ENCODE measurements around the gene SARM1. TPM values are rescaled to one million over a fixed set of nuclear protein-coding genes. Genes with fewer than 3 reads are reported as not detected.

SARM1 gene
- total and polyA plus RNA-seq, 2 donors (not counting 3 experiments of a cell fraction or from before 2014, with no cell fraction given): 5.6 to 7.0 TPM

DNA sequence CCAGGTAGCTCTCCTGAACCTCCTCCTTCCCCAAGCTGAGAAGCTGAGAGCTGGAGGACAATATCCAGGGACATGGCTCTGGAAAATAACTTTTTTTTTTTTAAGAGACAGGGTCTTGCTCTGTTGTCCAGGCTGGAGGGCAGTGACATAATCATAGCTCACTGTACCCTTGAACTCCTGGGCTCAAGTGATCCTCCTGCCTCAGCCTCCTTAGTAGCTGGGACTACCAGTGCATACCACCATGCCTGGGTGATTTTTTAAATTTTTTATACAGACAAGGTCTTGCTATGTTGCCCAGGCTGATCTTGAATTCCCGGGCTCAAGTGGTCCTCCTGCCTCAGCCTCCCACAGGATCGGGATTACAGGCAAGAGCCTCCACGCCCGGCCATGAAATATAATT, 28.3 kb downstream of the SARM1 start:
- FAIRE-seq: no peak
- CTCF ChIA-PET: interaction anchor here (2.8 kb wide), 1 partner anchor 17 kb away, joined by 15 read pairs; no protein-coding TSS in a partner anchor
- Histone ChIP-seq H3K27me3 (ENCODE audit: control insufficient read depth in 2 of 2, insufficient read depth in 2 of 2, low read length in 2 of 2) (no peaks in the 10 kb centered on the region), H3K79me2 (ENCODE audit: control insufficient read depth, insufficient read depth, low read length) (no peaks in the 10 kb centered on the region), H3K4me1 (ENCODE audit: control insufficient read depth, extremely low read depth, insufficient read depth, low read length) (peaks cover 6% of the 10 kb centered on the region), H3K36me3 (ENCODE audit: control insufficient read depth in 2 of 2, extremely low read depth in 1 of 2, insufficient read depth in 2 of 2, low read length in 2 of 2) (no peaks in the 10 kb centered on the region), H3K4me3 (replicated peaks in 1 of 3; ENCODE audit: insufficient read depth in 1 of 3, low read depth in 1 of 3, low read length in 3 of 3) (no peak overlapping the region), H3K4me2 (ENCODE audit: insufficient read depth, low read length) (no peak overlapping the region), H3K9ac (replicated peaks; ENCODE audit: extremely low read depth, insufficient read depth, low read length) (no peak overlapping the region), H2AFZ (ENCODE audit: low read depth, low read length) (no peak overlapping the region), H4K20me1 (replicated peaks; ENCODE audit: control insufficient read depth, extremely low read depth, insufficient read depth, low read length) (no peaks in the 10 kb centered on the region), H3K9me3 (replicated peaks; ENCODE audit: control insufficient read depth, insufficient read depth, low read length) (no peaks in the 10 kb centered on the region), H3K27ac (ENCODE audit: insufficient read depth, low read depth, low read length) (no peak overlapping the region), H3K9me1 (replicated peaks; ENCODE audit: control insufficient read depth, extremely low read depth, insufficient read depth, low read length) (no peaks in the 10 kb centered on the region)
- intact Hi-C loops (cut with micrococcal nuclease): no loop called here
- POLR2A ChIA-PET: interaction anchor here (0.6 kb wide), 1 partner anchor 26 kb away, joined by 5 read pairs; no protein-coding TSS in a partner anchor
- TF ChIP-seq GATA2 (IDR thresholded peaks at IDR 0.05; ENCODE audit: insufficient read depth, insufficient read length, low read depth, low read length): no peak
- no peak for TF ChIP-seq JUN (IDR thresholded peaks at IDR 0.05; ENCODE audit: borderline replicate concordance, insufficient read depth, insufficient read length, low read depth)
- no peak for TF ChIP-seq EZH2 (IDR thresholded peaks at IDR 0.05; ENCODE audit: borderline replicate concordance, low read depth, low read length, severe bottlenecking)
- no peak for TF ChIP-seq MAX (IDR thresholded peaks at IDR 0.05; ENCODE audit: insufficient read depth, insufficient read length)
- no peak for TF ChIP-seq POLR2AphosphoS5 (IDR thresholded peaks at IDR 0.05; ENCODE audit: insufficient read depth, low read depth, low read length)
- no peak for TF ChIP-seq MYC (IDR thresholded peaks at IDR 0.05; ENCODE audit: low read depth, low read length)
- no peak for TF ChIP-seq POLR2A (IDR thresholded peaks at IDR 0.05; ENCODE audit: low read depth, low read length)
- no peak for TF ChIP-seq FOS (IDR thresholded peaks at IDR 0.05; ENCODE audit: borderline replicate concordance, insufficient read depth, low read length)
- no peak for TF ChIP-seq CTCF (IDR thresholded peaks at IDR 0.05; ENCODE audit: extremely low read depth in 1 of 2, insufficient read depth in 1 of 2, low read depth in 1 of 2, low read length in 2 of 2)
- dilution Hi-C loops (cut with MboI; ENCODE audit: extremely low pct_ligation_motif_present, low sequenced_read_pairs): no loop called here
- DNase-seq (ENCODE audit: low read depth, low spot score): no peak
- BruUV-seq (replicated peaks): no TSS peak
